Activated gamma-delta T cell (primary cell): ENCODE data around the gene UBXN11.

ENCODE experiments used
- DNase-seq: peaks from one replicate; lab custom pipeline; 2025; lab: John Stamatoyannopoulos, UW
- total RNA-seq, 2 donors: gene quantifications; one replicate each; lab custom pipeline; 2026; lab: John Stamatoyannopoulos, UW

UBXN11 gene
- 57.3 to 62.9 reads per million in 2 donors for total RNA-seq

DNA sequence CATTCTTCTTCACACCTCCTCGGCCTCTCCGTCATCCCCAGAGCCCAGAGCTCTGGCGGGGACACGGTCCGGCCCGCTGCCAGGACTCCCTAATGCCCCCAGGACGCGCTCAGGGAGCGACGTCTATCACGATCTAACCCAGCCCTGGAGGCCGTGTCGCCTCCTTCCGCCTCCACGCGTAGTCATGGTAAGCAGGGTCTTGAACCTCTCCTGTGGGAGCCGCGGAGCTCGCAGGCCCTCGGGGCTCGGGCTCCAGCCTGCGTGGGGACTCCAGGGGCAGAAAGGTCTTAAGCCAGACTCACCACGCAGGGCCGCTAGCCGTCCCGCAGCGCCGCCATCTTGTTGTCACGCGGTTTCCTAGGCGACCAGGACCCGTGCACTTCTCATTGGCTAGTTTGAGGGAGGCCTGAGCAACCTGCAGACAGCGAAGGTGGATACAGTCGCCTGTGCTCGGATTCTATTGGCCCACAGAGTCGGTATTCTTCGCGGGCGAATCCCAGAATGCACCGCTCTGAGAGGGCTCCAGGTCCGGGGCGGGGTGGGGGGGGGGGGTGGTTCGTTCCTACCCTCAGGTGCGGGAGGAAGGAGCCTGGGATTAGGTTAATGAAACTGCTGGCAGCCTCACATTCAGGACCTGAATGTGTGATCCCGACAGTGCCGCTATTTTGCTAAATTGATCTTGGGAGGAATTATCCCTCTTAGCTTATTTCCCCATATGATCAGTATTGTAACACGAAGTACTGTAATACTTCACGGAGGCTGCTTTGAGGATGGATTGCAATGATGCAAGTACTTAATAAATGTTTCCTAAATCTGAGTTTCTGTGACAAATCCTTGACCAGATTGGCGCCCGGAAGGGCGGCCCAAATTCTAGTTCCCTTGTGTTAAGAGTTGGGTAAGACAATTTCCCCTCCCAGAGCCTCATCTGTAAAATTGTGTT lies at the start of gene UBXN11:
Gene UBXN11 (minus strand): TSS at position 347 of the 940 bp plus-strand sequence. CDS start 3,753 bp downstream, outside the sequence.
- DNase-seq = peak; percentile 64

DNA sequence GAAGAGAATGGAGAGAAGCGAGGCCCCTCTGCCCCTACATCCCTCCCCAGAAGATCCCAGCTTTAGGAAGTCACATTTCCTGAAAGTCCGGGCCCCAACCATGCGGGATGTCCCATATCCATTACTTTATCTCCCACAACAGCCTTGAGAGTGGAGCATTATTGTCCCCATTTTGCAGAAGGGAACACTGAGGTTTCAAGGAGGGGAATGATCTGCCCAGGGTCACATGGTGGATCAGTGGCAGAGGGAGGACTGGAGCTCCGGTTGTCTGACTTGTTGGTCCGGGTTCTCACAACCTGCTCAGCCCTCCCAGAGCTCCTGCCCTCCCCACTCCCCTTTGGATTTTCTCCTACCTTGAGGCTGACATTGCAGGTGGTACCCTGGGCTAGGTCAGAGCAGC lies 49.7 kb upstream of the UBXN11 start:
- DNase-seq = no peak

- DNase-seq = no peak
Measured at GRCh38 chr1:26354972-26355371, 48.5 kb upstream of the UBXN11 start.

DNA sequence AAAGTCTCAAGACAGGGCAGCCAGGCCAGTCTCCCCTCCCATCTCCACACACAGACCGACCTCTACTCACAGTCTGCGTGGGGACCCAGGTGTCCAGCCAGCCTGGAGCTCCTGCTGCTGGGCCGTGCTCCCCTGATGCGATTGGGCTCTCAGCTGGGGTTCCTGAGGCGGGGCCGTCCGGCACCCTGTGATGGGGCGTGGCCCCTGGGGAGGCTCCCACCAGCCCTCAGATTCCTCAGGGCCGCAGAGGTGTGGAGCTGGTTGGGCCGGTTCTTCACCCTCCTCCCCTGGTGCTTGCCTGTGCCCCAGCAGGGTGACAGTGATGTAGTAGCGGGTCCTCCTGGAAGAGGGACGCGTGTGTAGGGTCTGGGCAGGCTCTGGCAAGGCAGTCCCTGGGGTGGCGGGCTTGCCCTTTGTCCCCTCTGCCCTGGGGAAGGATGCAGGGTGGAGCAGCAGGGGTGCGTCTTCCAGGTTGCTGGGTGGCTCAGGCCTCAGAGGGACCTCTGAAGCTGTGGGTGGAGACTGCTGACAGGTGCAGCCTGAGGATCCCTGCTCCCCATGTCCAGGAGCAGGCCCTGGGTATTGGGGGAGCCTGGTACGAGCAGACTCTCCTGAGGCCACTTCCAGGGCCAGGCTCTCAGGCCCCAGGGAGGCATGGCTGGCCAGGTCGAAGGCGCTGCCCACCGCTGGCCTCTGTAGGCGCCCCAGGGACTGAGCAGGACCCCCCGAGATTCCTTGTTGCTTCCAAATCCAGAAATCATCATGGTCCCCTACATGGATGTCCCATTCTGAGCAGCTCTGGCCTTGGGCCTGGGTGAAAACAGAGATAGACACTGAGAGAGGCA lies 47.8 kb upstream of the UBXN11 start, which contains the start of gene CRYBG2:
Gene CRYBG2 (minus strand): TSS at position 155 of the 845 bp plus-strand sequence. CDS start 7,473 bp downstream, outside the sequence.
- no peak for DNase-seq

- DNase-seq = no peak
Measured at GRCh38 chr1:26353210-26353859, 46.9 kb upstream of the UBXN11 start.

DNA sequence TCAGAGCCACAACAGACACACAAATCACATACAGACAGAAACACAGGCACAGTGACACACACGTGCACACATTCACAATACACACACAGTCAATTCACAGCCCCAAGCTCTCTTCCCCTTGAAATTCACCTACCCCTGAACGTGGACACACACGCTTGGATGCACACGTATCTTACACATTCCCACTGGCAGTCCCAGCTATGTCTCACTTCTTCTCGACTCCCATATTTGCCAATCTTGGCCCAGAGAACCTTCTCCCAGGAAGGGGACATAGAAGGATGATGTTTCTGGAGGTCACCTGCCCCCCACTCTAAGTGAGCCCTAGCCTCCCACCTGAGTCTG lies 45.9 kb upstream of the UBXN11 start:
- DNase-seq = no peak

GRCh38 chr1:26351590-26352337 lies 45.3 kb upstream of the UBXN11 start:
- DNase-seq = no peak

DNA sequence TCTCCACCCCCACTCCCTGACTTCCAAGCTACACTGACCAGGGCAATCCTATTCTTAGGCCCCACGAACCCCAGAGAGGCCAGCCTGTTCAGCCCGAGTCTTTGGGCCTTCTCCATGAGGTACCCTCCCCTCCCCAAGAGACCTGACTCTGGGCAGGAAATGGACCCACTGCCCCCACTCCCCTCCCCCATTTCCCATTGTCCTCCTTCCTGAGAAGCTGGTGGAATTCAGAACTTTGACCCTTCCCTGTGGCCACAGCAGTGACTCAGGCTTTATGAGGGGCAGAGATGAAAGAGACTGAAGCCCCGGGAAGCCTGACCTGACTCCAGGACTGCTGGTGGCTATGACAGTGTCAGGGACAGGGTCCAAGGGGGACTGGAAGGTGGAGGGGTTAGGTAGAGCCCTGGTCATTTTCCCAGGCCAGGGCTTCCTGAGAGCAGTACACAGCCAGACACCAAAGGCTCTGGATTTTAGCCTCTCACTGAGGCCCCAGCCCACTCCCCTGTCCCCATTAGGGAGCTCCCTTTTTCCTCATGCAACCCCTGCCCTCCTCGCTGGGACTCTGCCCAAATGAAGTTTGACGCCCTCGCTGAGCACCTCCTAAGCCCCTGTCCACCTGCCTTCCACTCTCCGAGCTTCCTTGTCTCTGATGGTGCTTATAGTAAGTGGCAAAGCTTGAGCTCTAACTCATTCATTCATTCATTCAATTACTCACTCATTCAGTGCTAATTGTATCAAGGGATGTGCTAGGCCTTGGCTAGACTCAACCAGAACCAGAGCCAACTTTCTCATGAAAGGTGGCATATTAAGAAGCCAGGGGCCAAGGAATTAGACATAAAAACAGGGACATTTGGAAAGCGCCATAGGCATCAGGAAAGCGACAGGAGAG lies 44.5 kb upstream of the UBXN11 start:
- DNase-seq = no peak

DNA sequence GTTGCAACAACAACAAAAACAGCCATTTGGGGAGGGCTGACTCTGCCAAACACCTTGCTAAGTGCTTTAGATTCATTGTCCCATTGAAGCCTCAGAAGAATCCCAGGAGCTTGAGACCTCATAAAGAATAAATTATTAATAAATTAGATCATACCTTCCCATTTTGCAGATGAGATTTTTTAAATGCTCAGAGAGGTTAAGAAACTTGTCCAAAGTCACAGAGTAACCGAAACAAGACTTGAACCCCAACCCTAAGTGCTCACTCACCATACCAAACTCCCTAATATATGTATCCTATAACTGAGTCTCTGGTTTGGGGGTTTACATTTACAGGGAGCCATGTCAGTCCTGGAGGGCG lies 43.9 kb upstream of the UBXN11 start:
- DNase-seq = no peak

DNA sequence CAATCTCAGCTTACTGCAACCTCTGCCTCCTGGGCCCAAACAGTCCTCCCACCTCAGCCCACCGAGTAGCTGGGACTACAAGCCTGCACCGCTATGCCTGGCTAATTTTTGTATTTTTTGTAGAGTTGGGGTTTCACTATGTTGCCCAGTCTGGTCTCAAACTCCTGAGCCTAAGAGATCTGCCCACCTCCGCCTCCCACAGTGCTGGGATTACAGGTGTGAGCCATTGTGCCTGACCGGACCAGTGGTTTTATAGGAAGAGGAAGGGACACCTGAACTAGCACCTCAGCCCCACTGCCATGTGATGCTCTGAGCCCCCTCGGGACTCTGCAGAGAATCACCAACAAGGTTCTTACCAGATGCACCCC lies 43.4 kb upstream of the UBXN11 start:
- no peak for DNase-seq

GRCh38 chr1:26349188-26349876 lies 42.9 kb upstream of the UBXN11 start:
- no peak for DNase-seq

GRCh38 chr1:26346274-26347033 lies 40.0 kb upstream of the UBXN11 start:
- DNase-seq = no peak

GRCh38 chr1:26345718-26346117 lies 39.3 kb upstream of the UBXN11 start:
- DNase-seq = no peak

DNA sequence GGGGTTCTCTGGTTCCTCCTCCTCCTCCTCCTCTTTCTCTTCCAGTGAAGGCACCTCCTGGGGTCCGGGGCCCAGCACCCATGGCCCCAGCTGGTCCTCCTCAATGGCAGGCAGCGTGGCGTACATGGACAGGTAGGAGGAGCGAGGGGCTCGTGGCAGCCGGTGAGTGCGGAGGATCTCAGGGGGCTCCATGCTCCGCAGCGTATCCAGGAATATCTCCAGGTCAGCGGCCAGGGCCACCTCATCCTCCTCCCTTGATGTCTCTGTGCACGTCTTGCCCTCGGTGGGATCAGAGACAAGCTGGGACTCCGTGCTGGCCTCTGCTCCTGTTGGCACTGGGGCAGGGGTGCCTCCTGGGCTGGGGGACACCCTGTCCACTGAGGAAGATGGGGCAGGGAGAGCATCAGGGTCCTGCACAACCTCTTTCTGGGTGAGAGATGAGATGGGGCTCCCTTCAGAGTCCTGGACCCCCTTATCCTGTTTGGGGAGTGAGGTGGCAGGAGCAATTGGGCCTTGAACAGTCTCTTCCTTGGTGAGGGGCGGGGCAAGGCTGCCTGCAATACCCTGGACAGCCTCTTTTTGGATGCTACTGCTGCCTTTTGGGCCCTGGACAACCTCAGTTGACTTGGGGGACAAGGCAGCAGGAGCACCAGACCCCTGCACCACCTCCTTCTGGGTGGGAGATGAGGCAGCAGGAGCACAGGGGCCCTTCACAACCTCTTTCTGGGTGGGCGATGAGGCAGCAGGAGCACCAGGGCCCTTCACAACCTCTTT lies 37.9 kb upstream of the UBXN11 start:
- no peak for DNase-seq

DNA sequence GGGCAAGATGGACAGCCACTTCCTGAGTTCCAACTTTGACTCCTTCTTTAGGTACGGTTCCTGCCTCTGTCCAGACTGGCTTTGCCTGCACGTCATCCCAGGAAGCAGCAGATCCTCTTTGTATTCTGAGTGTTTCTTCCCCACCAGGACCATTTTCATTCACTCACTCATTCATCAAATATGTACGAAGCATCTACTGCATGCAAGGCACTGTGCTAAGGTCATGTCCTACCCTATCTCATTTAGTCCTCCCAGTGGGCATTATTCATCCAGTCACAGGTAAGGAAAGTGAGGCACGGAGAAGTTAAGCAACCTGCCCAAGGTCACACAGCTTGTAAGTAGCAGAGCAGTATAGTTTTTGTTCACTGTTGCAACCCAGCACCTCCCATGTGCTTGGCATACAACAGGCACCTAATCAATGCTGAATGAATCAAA lies 33.6 kb upstream of the UBXN11 start:
- no peak for DNase-seq

DNA sequence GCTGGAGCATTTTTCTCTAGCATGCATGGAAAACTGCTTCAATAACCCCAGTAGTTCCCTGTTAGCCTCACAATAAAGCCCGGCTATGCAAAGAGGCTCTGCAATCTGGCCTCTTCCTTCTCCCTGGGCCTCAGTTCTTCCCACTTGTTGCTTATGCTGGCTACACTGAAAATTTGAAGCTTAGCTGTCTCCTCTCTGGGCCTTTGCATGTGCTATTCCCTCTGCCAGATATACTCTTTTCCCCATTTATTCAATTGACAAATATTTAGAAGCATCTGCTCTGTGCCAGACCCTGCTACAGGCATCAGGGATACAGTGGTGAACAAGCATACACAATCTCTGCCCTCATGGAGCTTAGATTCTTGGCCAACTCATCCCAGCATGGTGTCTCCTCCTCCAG lies 32.2 kb upstream of the UBXN11 start:
- DNase-seq = no peak

- DNase-seq = no peak
Measured at GRCh38 chr1:26337625-26338024, 31.2 kb upstream of the UBXN11 start.

GRCh38 chr1:26337206-26337535 lies 30.7 kb upstream of the UBXN11 start:
- no peak for DNase-seq
